Iris pigment epithelial cell (primary cell): Measurements from ENCODE around the gene MGAT1.
"Not testable (repeated sequence)": the region's sequence is repeated elsewhere in the genome, so short reads cannot be mapped to it uniquely, and the experiment has no call there.

Experiments used
- DNase-seq: peaks from one replicate; pipeline ENCODE4 v3.0.0-alpha.2; 2011; ENCODE audit warnings: low read depth

Gene MGAT1

GRCh38 chr5:180802325-180803180 is at the start of gene MGAT1:
TSS of gene MGAT1 (minus strand) at chr5:180802806. CDS start at chr5:180792971, 9,835 bp downstream.
- DNase-seq: peak; percentile 84

GRCh38 chr5:180850434-180851078 is 48.0 kb upstream of the MGAT1 start:
- DNase-seq: no peak

GRCh38 chr5:180849827-180850226 is 47.2 kb upstream of the MGAT1 start:
- DNase-seq: no peak

- no peak for DNase-seq
Observed at GRCh38 chr5:180848878-180849277, 46.3 kb upstream of the MGAT1 start.

- no peak for DNase-seq
Observed at GRCh38 chr5:180848265-180848664, 45.7 kb upstream of the MGAT1 start.

GRCh38 chr5:180847026-180847425 is 44.4 kb upstream of the MGAT1 start:
- no peak for DNase-seq

GRCh38 chr5:180844858-180845257 is 42.3 kb upstream of the MGAT1 start:
- DNase-seq: no peak

GRCh38 chr5:180844432-180844831 is 41.8 kb upstream of the MGAT1 start:
- no peak for DNase-seq

- no peak for DNase-seq
Observed at GRCh38 chr5:180839935-180840334, 37.3 kb upstream of the MGAT1 start.

- DNase-seq: no peak
Observed at GRCh38 chr5:180839227-180839626, 36.6 kb upstream of the MGAT1 start.

GRCh38 chr5:180837478-180837877 is 34.9 kb upstream of the MGAT1 start:
- no peak for DNase-seq

GRCh38 chr5:180832638-180833068 is 30.0 kb upstream of the MGAT1 start:
- no peak for DNase-seq

- peak; percentile 74 for DNase-seq
Observed at GRCh38 chr5:180831139-180832093, 28.8 kb upstream of the MGAT1 start.

GRCh38 chr5:180830253-180831138 is 27.9 kb upstream of the MGAT1 start:
- DNase-seq: peak; percentile 80

- DNase-seq: no peak
Observed at GRCh38 chr5:180829726-180830125, 27.1 kb upstream of the MGAT1 start.

- not testable (repeated sequence) for DNase-seq
Observed at GRCh38 chr5:180828756-180829531, 26.3 kb upstream of the MGAT1 start.

GRCh38 chr5:180827374-180827773 is 24.8 kb upstream of the MGAT1 start:
- not testable (repeated sequence) for DNase-seq

- DNase-seq: peak; percentile 79
Observed at GRCh38 chr5:180825768-180826525, 23.3 kb upstream of the MGAT1 start.

- DNase-seq: no peak
Observed at GRCh38 chr5:180824630-180825476, 22.2 kb upstream of the MGAT1 start.
